H1 (cell line): Measurements from ENCODE around the gene STARD9. TPM values are rescaled to one million over a fixed set of nuclear protein-coding genes. Genes with fewer than 3 reads are reported as not detected.

Experiments
- CTCF ChIA-PET: fragments of 300-600 bp; sonication (Branson Sonifier 250); formaldehyde crosslinking; loops from one replicate; lab custom pipeline; 2021; ENCODE audit not compliant: partially characterized antibody; lab: Charles Lee
- POLR2A ChIA-PET: fragments of 300-600 bp; sonication (Branson Sonifier 250); formaldehyde crosslinking; loops from one replicate; lab custom pipeline; 2021; ENCODE audit warnings: inconsistent platforms; ENCODE audit not compliant: partially characterized antibody; lab: Charles Lee
- DNase-seq, 2 experiments: peaks; one replicate each; pipeline versions ENCODE4 v3.0.0 to v3.0.0-alpha.2; 2010 to 2022; ENCODE audit warnings: low spot score in 2 of 2, low read depth in 1 of 2, mixed read lengths in 1 of 2
- FAIRE-seq: peaks from 2 replicates; lab custom pipeline; 2011; peaks lifted over from hg19 to GRCh38; lab: Jason Lieb, UNC
- H2AFZ ChIP-seq: 2 replicates; pipeline ENCODE4 v1.8.1; 2012; ENCODE audit warnings: low read length, inconsistent platforms
- H2AK5ac ChIP-seq: 2 replicates; pipeline ENCODE4 v1.6.1; 2013; ENCODE audit warnings: low read depth, low read length
- H2BK120ac ChIP-seq: replicated peaks from 2 replicates; pipeline ENCODE3; 2013; ENCODE audit warnings: low read depth, low read length, inconsistent platforms
- H2BK12ac ChIP-seq: 2 replicates; pipeline ENCODE4 v1.6.1; 2013; ENCODE audit warnings: low read depth, low read length
- H2BK15ac ChIP-seq: 2 replicates; pipeline ENCODE4 v1.6.1; 2013; ENCODE audit warnings: low read length
- H2BK20ac ChIP-seq: 2 replicates; pipeline ENCODE4 v1.6.1; 2013; ENCODE audit warnings: low read length
- H2BK5ac ChIP-seq: 2 replicates; pipeline ENCODE4 v1.6.1; 2013; ENCODE audit warnings: low read depth, low read length
- H3K14ac ChIP-seq: 2 replicates; pipeline ENCODE4 v1.6.1; 2013; ENCODE audit warnings: inconsistent platforms; ENCODE audit not compliant: insufficient read length
- H3K18ac ChIP-seq: 2 replicates; pipeline ENCODE4 v1.6.1; 2013; ENCODE audit warnings: low read length; ENCODE audit errors: extremely low read depth
- H3K23ac ChIP-seq: 2 replicates; pipeline ENCODE4 v1.6.1; 2013; ENCODE audit warnings: inconsistent platforms; ENCODE audit not compliant: insufficient read length
- H3K23me2 ChIP-seq: 2 replicates; pipeline ENCODE4 v1.6.1; 2013; ENCODE audit warnings: low read depth, low read length
- H3K27ac ChIP-seq: 2 replicates; pipeline ENCODE4 v1.6.1; 2011; ENCODE audit warnings: low read depth, low read length, inconsistent platforms
- H3K27me3 ChIP-seq, 4 experiments: replicated peaks in 1 of 4; 1 replicate in 1 of 4; 2 replicates in 3 of 4; pipeline versions ENCODE4 v1.6.1 to v1.8.1; 2011 to 2013; ENCODE audit warnings: low read length in 3 of 4, mild to moderate bottlenecking in 3 of 4, inconsistent platforms in 2 of 4, mixed read lengths in 2 of 4, moderate library complexity in 1 of 4; ENCODE audit not compliant: control insufficient read depth in 3 of 4, insufficient read depth in 3 of 4; ENCODE audit errors: extremely low read depth in 1 of 4
- H3K36me3 ChIP-seq, 4 experiments: 2 replicates each; pipeline versions ENCODE4 v1.6.1 to v1.8.1; 2011 to 2013; ENCODE audit warnings: mild to moderate bottlenecking in 4 of 4, low read length in 3 of 4, moderate library complexity in 2 of 4, control low read depth in 1 of 4, inconsistent platforms in 1 of 4; ENCODE audit not compliant: insufficient read depth in 4 of 4, control insufficient read depth in 2 of 4
- H3K4ac ChIP-seq: replicated peaks from 2 replicates; pipeline ENCODE3; 2013; ENCODE audit warnings: low read length, low read depth, mixed read lengths, inconsistent platforms; ENCODE audit not compliant: insufficient read length
- H3K4me1 ChIP-seq, 4 experiments: replicated peaks in 1 of 4; 1 replicate in 1 of 4; 2 replicates in 3 of 4; pipeline versions ENCODE4 v1.6.1 to v1.8.1; 2011 to 2013; ENCODE audit warnings: low read length in 3 of 4, inconsistent platforms in 2 of 4, mixed read lengths in 1 of 4; ENCODE audit not compliant: insufficient read depth in 4 of 4, control insufficient read depth in 3 of 4
- H3K4me2 ChIP-seq, 2 experiments: 2 replicates each; pipeline versions ENCODE4 v1.6.1 to v1.8.1; 2011 to 2013; ENCODE audit warnings: low read depth in 2 of 2, low read length in 2 of 2, control low read depth in 1 of 2, inconsistent platforms in 1 of 2, mild to moderate bottlenecking in 1 of 2; ENCODE audit not compliant: insufficient read depth in 1 of 2
- H3K4me3 ChIP-seq, 4 experiments: fragments of 200-600, 300-600 bp in 1 of 4; sonication (generic), shearing (Covaris generic), sonication (Bioruptor Twin) in 1 of 4; 2 replicates each; pipeline versions ENCODE4 v1.5.1 to v1.8.1; 2011 to 2016; ENCODE audit warnings: low read length in 4 of 4, low read depth in 3 of 4, control low read depth in 2 of 4, inconsistent platforms in 2 of 4, mild to moderate bottlenecking in 2 of 4, mixed read lengths in 1 of 4, moderate library complexity in 1 of 4; ENCODE audit not compliant: insufficient read depth in 2 of 4; ENCODE audit errors: extremely low read depth in 1 of 4
- H3K56ac ChIP-seq: replicated peaks from 2 replicates; pipeline ENCODE3; 2013; ENCODE audit warnings: low read depth, mild to moderate bottlenecking, mixed read lengths, low read length, inconsistent platforms; ENCODE audit not compliant: insufficient read length
- H3K79me1 ChIP-seq: 2 replicates; pipeline ENCODE4 v1.6.1; 2013; ENCODE audit warnings: low read depth, low read length, control low read depth
- H3K79me2 ChIP-seq, 2 experiments: 2 replicates each; pipeline versions ENCODE4 v1.6.1 to v1.8.1; 2012 to 2013; ENCODE audit warnings: low read length in 2 of 2, mild to moderate bottlenecking in 2 of 2, inconsistent platforms in 1 of 2; ENCODE audit not compliant: insufficient read depth in 2 of 2, control insufficient read depth in 1 of 2
- H3K9ac ChIP-seq, 4 experiments: replicated peaks in 1 of 4; 1 replicate in 1 of 4; 2 replicates in 3 of 4; pipeline versions ENCODE4 v1.6.1 to v1.8.1; 2011 to 2013; ENCODE audit warnings: low read depth in 3 of 4, low read length in 3 of 4, control low read depth in 2 of 4, mild to moderate bottlenecking in 2 of 4, moderate library complexity in 2 of 4, inconsistent platforms in 1 of 4; ENCODE audit errors: extremely low read depth in 1 of 4
- H3K9me3 ChIP-seq, 2 experiments: 2 replicates each; pipeline versions ENCODE4 v1.6.1 to v1.8.1; 2012 to 2013; ENCODE audit warnings: mild to moderate bottlenecking in 2 of 2, moderate library complexity in 2 of 2, control low read depth in 1 of 2, inconsistent platforms in 1 of 2, low read depth in 1 of 2, low read length in 1 of 2, mixed read lengths in 1 of 2; ENCODE audit not compliant: insufficient read depth in 2 of 2
- H4K20me1 ChIP-seq, 2 experiments: replicated peaks in 1 of 2; 2 replicates each; pipeline versions ENCODE3 to v1.8.1; 2011 to 2013; ENCODE audit warnings: inconsistent platforms in 2 of 2, low read length in 2 of 2, mild to moderate bottlenecking in 1 of 2; ENCODE audit not compliant: insufficient read depth in 2 of 2, control insufficient read depth in 1 of 2
- H4K5ac ChIP-seq: 2 replicates; pipeline ENCODE4 v1.6.1; 2013; ENCODE audit warnings: low read length, low read depth, mixed read lengths, inconsistent platforms; ENCODE audit not compliant: insufficient read length
- H4K8ac ChIP-seq: 2 replicates; pipeline ENCODE4 v1.8.0; 2013; ENCODE audit warnings: mild to moderate bottlenecking, moderate library complexity, low read length, inconsistent platforms; ENCODE audit not compliant: insufficient read depth; ENCODE audit errors: extremely low read depth
- H4K91ac ChIP-seq: replicated peaks from 2 replicates; pipeline ENCODE3; 2013; ENCODE audit warnings: low read length, mixed read lengths, inconsistent platforms; ENCODE audit not compliant: insufficient read length
- EGR1 ChIP-seq: IDR thresholded peaks from 2 replicates; pipeline ENCODE4 v1.6.1; 2011; ENCODE audit warnings: low read depth, low read length, borderline replicate concordance
- KDM1A ChIP-seq: fragments of 200-600, 300-600 bp; sonication (generic); IDR thresholded peaks from 2 replicates; pipeline ENCODE4 v1.7.1; 2016; ENCODE audit warnings: mild to moderate bottlenecking, low read length, borderline replicate concordance
- KDM5A ChIP-seq: fragments of 200-600 bp; IDR thresholded peaks from 2 replicates; pipeline ENCODE4 v1.7.1; 2012; ENCODE audit warnings: mild to moderate bottlenecking, low read length, inconsistent platforms, mixed read lengths
- MAFK ChIP-seq: IDR thresholded peaks from 2 replicates; pipeline ENCODE4 v1.6.1; 2012; ENCODE audit warnings: low read depth, mild to moderate bottlenecking, improper control_type of control experiment, low read length
- POLR2AphosphoS5 ChIP-seq: IDR thresholded peaks from 2 replicates; pipeline ENCODE4 v1.6.1; 2011; ENCODE audit warnings: low read depth, low read length
- SIN3A ChIP-seq, 2 experiments: IDR thresholded peaks in 1 of 2; conservative IDR thresholded peaks in 1 of 2; 2 replicates each; pipeline ENCODE4 v1.6.1; 2011 to 2012; ENCODE audit warnings: low read length in 2 of 2, improper control_type of control experiment in 1 of 2, low read depth in 1 of 2, mild to moderate bottlenecking in 1 of 2
- TAF1 ChIP-seq: IDR thresholded peaks from 2 replicates; pipeline ENCODE4 v1.6.1; 2011; ENCODE audit warnings: mild to moderate bottlenecking, low read depth, low read length
- YY1 ChIP-seq: IDR thresholded peaks from 2 replicates; pipeline ENCODE4 v1.6.1; 2011; ENCODE audit warnings: low read depth, mild to moderate bottlenecking, low read length
- ZNF274 ChIP-seq: IDR thresholded peaks from 2 replicates; pipeline ENCODE4 v1.7.0; 2012; ENCODE audit warnings: low read length, borderline replicate concordance; ENCODE audit errors: extremely low read depth
- WGBS, 2 experiments: shearing (Covaris generic) in 1 of 2; methylation state at CpG; one replicate each; pipeline versions ENCODE4 v1.1.6 to v1.1.7; 2013 to 2015; ENCODE audit warnings: low lambda C conversion rate in 2 of 2, mixed read lengths in 2 of 2, inconsistent platforms in 1 of 2, low coverage in 1 of 2, missing lambda C conversion rate in 1 of 2; ENCODE audit not compliant: insufficient replicate concordance in 2 of 2, insufficient coverage in 1 of 2, insufficient read length in 1 of 2; ENCODE audit errors: extremely low coverage in 1 of 2, missing lambda C conversion rate in 1 of 2; 5-methylcytosine and 5-hydroxymethylcytosine counted together
- polyA plus RNA-seq, 7 experiments: library from polyadenylated mRNA; depleted of rRNA in 3 of 7; stranded (reverse) in 5 of 7; unstranded in 2 of 7; fragments of >200 nt in 5 of 7; fragments of 200-250 nt in 2 of 7; gene quantifications; 1 replicate in 5 of 7; 2 replicates in 1 of 7; 4 replicates in 1 of 7; pipeline versions ENCODE4 v1.2.1 to v1.2.3, GENCODE V29; 2011 to 2013; ENCODE audit warnings: missing spikeins in 2 of 7, mixed read lengths in 2 of 7
- total RNA-seq: library from RNA; stranded (reverse); fragmentation: NEBNext Ultra II Directional; extraction: Animal tissue kit (Norgen Biotek cat#: 25700); gene quantifications from 2 replicates; pipeline ENCODE4 v1.2.1, GENCODE V29; 2021
- TF ChIP-seq, protein P1 (sequence below): IDR thresholded peaks from 2 replicates; pipeline ENCODE4 v1.6.1; 2011; ENCODE audit warnings: low read length, improper control_type of control experiment
- TF ChIP-seq, protein P2 (sequence below): IDR thresholded peaks from 2 replicates; pipeline ENCODE4 v1.6.1; 2012; ENCODE audit warnings: inconsistent platforms

STARD9 gene
- total and polyA plus RNA-seq, 2 of the 8 experiments (the other 6 are each of a cell fraction or from before 2014, with no cell fraction given), result 2.8 to 7.0 TPM

DNA sequence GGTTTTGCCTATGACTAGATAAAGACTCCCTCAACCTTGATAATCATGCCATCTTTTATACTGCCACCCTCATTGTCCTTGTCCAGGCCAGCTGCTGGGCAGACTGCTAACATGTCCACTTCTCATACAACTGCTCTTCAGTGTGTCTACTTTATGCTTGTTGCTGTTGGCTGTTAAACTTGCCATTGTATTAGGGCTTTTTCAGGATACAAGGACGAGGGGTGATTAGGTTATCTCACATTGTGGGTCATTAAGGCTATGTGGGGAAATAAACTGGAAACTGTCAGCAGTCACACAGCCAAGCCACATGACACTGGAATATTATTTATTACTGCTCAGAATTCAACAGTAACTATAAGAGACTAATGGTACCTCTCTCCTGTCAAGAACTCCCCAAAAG lies 36.1 kb downstream of the STARD9 start:
- no peak overlapping the region for H3K4ac ChIP-seq
- H4K5ac ChIP-seq, result no peak overlapping the region
- H3K79me1 ChIP-seq, result no peaks in the 10 kb centered on the region
- H3K27me3 ChIP-seq, result no peaks in the 10 kb centered on the region
- no peak overlapping the region for H2BK15ac ChIP-seq
- no peaks in the 10 kb centered on the region for H3K23me2 ChIP-seq
- no peak overlapping the region for H3K27ac ChIP-seq
- H4K20me1 ChIP-seq, result no peaks in the 10 kb centered on the region
- H3K9me3 ChIP-seq, result no peaks in the 10 kb centered on the region
- no peak overlapping the region for H3K23ac ChIP-seq
- no peak overlapping the region for H3K56ac ChIP-seq
- DNase-seq, result no peak
- no peak overlapping the region for H2AFZ ChIP-seq
- no peak overlapping the region for H3K14ac ChIP-seq
- no peak overlapping the region for H2BK12ac ChIP-seq
- H3K4me1 ChIP-seq, result peaks cover 0 to 4% (median 2%) of the 10 kb centered on the region in 4 experiments; a peak in 3 of 7 replicates
- no peak overlapping the region for H3K18ac ChIP-seq
- H2AK5ac ChIP-seq, result no peak overlapping the region
- no peak overlapping the region for H2BK5ac ChIP-seq
- no peak overlapping the region for H4K8ac ChIP-seq
- H3K79me2 ChIP-seq, result no peaks in the 10 kb centered on the region
- H3K9ac ChIP-seq, result no peak overlapping the region
- TF ChIP-seq YY1 (no peak), KDM1A (no peak), MAFK (no peak), EGR1 (no peak), SIN3A (conservative IDR thresholded peaks at IDR 0.05 in 1 of 2, IDR thresholded peaks at IDR 0.05 in 1 of 2; ENCODE audit: low read depth in 1 of 2, low read length in 2 of 2) (no peak), TAF1 (no peak), KDM5A (no peak), POLR2AphosphoS5 (no peak), ZNF274 (no peak)
- TF ChIP-seq, protein P1, sequence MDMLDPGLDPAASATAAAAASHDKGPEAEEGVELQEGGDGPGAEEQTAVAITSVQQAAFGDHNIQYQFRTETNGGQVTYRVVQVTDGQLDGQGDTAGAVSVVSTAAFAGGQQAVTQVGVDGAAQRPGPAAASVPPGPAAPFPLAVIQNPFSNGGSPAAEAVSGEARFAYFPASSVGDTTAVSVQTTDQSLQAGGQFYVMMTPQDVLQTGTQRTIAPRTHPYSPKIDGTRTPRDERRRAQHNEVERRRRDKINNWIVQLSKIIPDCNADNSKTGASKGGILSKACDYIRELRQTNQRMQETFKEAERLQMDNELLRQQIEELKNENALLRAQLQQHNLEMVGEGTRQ, result no peak
- TF ChIP-seq, protein P2, sequence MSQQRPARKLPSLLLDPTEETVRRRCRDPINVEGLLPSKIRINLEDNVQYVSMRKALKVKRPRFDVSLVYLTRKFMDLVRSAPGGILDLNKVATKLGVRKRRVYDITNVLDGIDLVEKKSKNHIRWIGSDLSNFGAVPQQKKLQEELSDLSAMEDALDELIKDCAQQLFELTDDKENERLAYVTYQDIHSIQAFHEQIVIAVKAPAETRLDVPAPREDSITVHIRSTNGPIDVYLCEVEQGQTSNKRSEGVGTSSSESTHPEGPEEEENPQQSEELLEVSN, result no peak
- H4K91ac ChIP-seq, result no peak overlapping the region
- no peak overlapping the region for H3K4me2 ChIP-seq
- POLR2A ChIA-PET, result no interaction called here
- 0 out of 8 replicates have a peak, but pooled peaks cover 0 to 2% (median 0%) of the 10 kb centered on the region in 4 experiments for H3K36me3 ChIP-seq
- CTCF ChIA-PET, result interaction anchor here (1.8 kb wide), 1 partner anchor 20 kb away, joined by 7 read pairs; no protein-coding TSS in a partner anchor
- 95% methylated on average over 1 of the region's 1 CpG; no CpG with 5 or more reads in 1 of the 2 experiments for WGBS, 2 experiments
- no peak overlapping the region for H3K4me3 ChIP-seq
- H2BK120ac ChIP-seq, result no peak overlapping the region
- FAIRE-seq, result no peak
- no peak overlapping the region for H2BK20ac ChIP-seq
